Measurements from ENCODE around the gene PLA2R1. TPM values are rescaled to one million over a fixed set of nuclear protein-coding genes. Genes with fewer than 3 reads are reported as not detected.
"Not testable (repeated sequence)": the region's sequence is repeated elsewhere in the genome, so short reads cannot be mapped to it uniquely, and the experiment has no call there.

PLA2R1 gene
- total RNA-seq, 1 experiment from 2014 or later: not detected

- ChIA-PET POLR2A (ENCODE audit: low non-redundant PET) (no interaction called here), CTCF (no interaction called here)
- H3K36me3 ChIP-seq (ENCODE audit: insufficient read depth, low read length, poor library complexity, severe bottlenecking): no peaks in the 10 kb centered on the region
- no peak overlapping the region for H3K4me3 ChIP-seq (ENCODE audit: low read depth, low read length, poor library complexity, severe bottlenecking)
- no TSS peak for BruUV-seq (replicated peaks)
- intact Hi-C loops (cut with micrococcal nuclease; ENCODE audit: unreplicated experiment): no loop called here
- H3K27me3 ChIP-seq (replicated peaks; ENCODE audit: insufficient read depth, low read depth, low read length, poor library complexity): no peaks in the 10 kb centered on the region
- DNase-seq (ENCODE audit: low spot score): no peak
- H3K9me3 ChIP-seq (ENCODE audit: low read depth, low read length, poor library complexity, severe bottlenecking): no peaks in the 10 kb centered on the region
- no peak overlapping the region for H3K27ac ChIP-seq (ENCODE audit: low read depth, low read length, poor library complexity, severe bottlenecking)
- TF ChIP-seq EZH2 (IDR thresholded peaks at IDR 0.05; ENCODE audit: borderline replicate concordance, low read depth, low read length, poor library complexity, severe bottlenecking) (no peak), CTCF (conservative IDR thresholded peaks at IDR 0.05; ENCODE audit: low read depth, low read length) (no peak)
- no peaks in the 10 kb centered on the region for H3K4me1 ChIP-seq (ENCODE audit: insufficient read depth, low read length, poor library complexity, severe bottlenecking)
These were observed 98.7 kb downstream of the PLA2R1 start for GRCh38 chr2:159963700-159964099.

DNA sequence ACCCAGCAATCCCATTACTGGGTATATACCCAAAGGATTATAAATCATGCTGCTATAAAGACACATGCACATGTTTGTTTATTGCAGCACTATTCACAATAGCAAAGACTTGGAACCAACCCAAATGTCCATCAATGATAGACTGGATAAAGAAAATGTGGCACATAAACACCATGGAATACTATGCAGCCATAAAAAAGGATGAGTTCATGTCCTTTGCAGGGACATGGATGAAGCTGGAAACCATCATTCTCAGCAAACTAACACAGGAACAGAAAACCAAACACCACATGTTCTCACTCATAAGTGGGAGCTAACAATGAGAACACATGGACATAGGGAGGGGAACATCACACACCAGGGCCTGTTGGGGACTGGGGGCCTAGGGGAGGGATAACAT, 99.9 kb downstream of the PLA2R1 start:
- BruUV-seq (replicated peaks); POLR2A ChIA-PET (ENCODE audit: low non-redundant PET); intact Hi-C loops (cut with micrococcal nuclease; ENCODE audit: unreplicated experiment): not testable (repeated sequence)

DNA sequence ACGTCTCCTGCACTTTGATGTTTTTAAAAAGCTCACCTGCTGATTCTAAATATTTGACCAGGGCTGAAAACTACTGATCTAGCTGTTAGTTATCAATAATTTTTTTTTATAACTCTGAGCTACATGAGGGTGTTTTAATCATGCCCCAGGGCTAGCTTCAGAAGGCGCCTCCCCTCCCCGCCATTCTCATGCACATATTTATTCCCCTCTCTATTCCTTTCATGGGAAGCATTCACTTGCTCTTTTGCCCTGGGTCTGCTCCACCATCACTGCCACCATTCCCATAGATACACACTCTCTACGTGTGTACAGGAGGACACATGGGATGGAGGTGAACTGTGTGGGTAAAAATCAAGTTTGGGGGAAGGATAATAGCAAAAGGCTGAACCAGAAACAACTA, 101.0 kb downstream of the PLA2R1 start:
- intact Hi-C loops (cut with micrococcal nuclease; ENCODE audit: unreplicated experiment): no loop called here
- no peak for TF ChIP-seq EZH2 (IDR thresholded peaks at IDR 0.05; ENCODE audit: borderline replicate concordance, low read depth, low read length, poor library complexity, severe bottlenecking)
- no peak for TF ChIP-seq CTCF (conservative IDR thresholded peaks at IDR 0.05; ENCODE audit: low read depth, low read length)
- no peak for DNase-seq (ENCODE audit: low spot score)
- ChIA-PET POLR2A (ENCODE audit: low non-redundant PET) (no interaction called here), CTCF (interaction anchor here (0.6 kb wide), 1 partner anchor 1050 kb away, joined by 3 read pairs; no protein-coding TSS in a partner anchor)
- Histone ChIP-seq H3K27ac (ENCODE audit: low read depth, low read length, poor library complexity, severe bottlenecking) (no peak overlapping the region), H3K9me3 (ENCODE audit: low read depth, low read length, poor library complexity, severe bottlenecking) (no peaks in the 10 kb centered on the region), H3K36me3 (ENCODE audit: insufficient read depth, low read length, poor library complexity, severe bottlenecking) (no peaks in the 10 kb centered on the region), H3K4me1 (ENCODE audit: insufficient read depth, low read length, poor library complexity, severe bottlenecking) (no peaks in the 10 kb centered on the region), H3K4me3 (ENCODE audit: low read depth, low read length, poor library complexity, severe bottlenecking) (no peak overlapping the region), H3K27me3 (replicated peaks; ENCODE audit: insufficient read depth, low read depth, low read length, poor library complexity) (no peaks in the 10 kb centered on the region)
- no TSS peak for BruUV-seq (replicated peaks)

More for the DNA sequence above, 99.9 kb downstream of the PLA2R1 start:
- H3K4me1 ChIP-seq (ENCODE audit: insufficient read depth, low read length, poor library complexity, severe bottlenecking); H3K27ac ChIP-seq (ENCODE audit: low read depth, low read length, poor library complexity, severe bottlenecking); H3K9me3 ChIP-seq (ENCODE audit: low read depth, low read length, poor library complexity, severe bottlenecking); DNase-seq (ENCODE audit: low spot score); H3K36me3 ChIP-seq (ENCODE audit: insufficient read depth, low read length, poor library complexity, severe bottlenecking); H3K27me3 ChIP-seq (replicated peaks; ENCODE audit: insufficient read depth, low read depth, low read length, poor library complexity); CTCF ChIA-PET; H3K4me3 ChIP-seq (ENCODE audit: low read depth, low read length, poor library complexity, severe bottlenecking): not testable (repeated sequence)

- no peaks in the 10 kb centered on the region for H3K9me3 ChIP-seq (ENCODE audit: low read depth, low read length, poor library complexity, severe bottlenecking)
- H3K4me3 ChIP-seq (ENCODE audit: low read depth, low read length, poor library complexity, severe bottlenecking): no peak overlapping the region
- no TSS peak for BruUV-seq (replicated peaks)
- no peak for TF ChIP-seq EZH2 (IDR thresholded peaks at IDR 0.05; ENCODE audit: borderline replicate concordance, low read depth, low read length, poor library complexity, severe bottlenecking)
- no peak for TF ChIP-seq CTCF (conservative IDR thresholded peaks at IDR 0.05; ENCODE audit: low read depth, low read length)
- intact Hi-C loops (cut with micrococcal nuclease; ENCODE audit: unreplicated experiment): no loop called here
- POLR2A ChIA-PET (ENCODE audit: low non-redundant PET): no interaction called here
- DNase-seq (ENCODE audit: low spot score): no peak
- no peaks in the 10 kb centered on the region for H3K4me1 ChIP-seq (ENCODE audit: insufficient read depth, low read length, poor library complexity, severe bottlenecking)
- CTCF ChIA-PET: interaction anchor here (0.6 kb wide), 1 partner anchor 1049 kb away, joined by 3 read pairs; no protein-coding TSS in a partner anchor
- H3K27ac ChIP-seq (ENCODE audit: low read depth, low read length, poor library complexity, severe bottlenecking): no peak overlapping the region
- H3K36me3 ChIP-seq (ENCODE audit: insufficient read depth, low read length, poor library complexity, severe bottlenecking): no peaks in the 10 kb centered on the region
- no peaks in the 10 kb centered on the region for H3K27me3 ChIP-seq (replicated peaks; ENCODE audit: insufficient read depth, low read depth, low read length, poor library complexity)
These were observed 101.4 kb downstream of the PLA2R1 start for GRCh38 chr2:159961037-159961436.
